Esophagus squamous epithelium (tissue), 4 donors: Measurements from ENCODE around the gene TSHB.

Experiments used
- POLR2A ChIP-seq, 4 donors: fragments of 450-650 bp; IDR thresholded peaks; one replicate each; pipeline ENCODE4 v1.6.1; 2017; ENCODE audit warnings: antibody characterized with exemption in 4 of 4, mild to moderate bottlenecking in 4 of 4, moderate library complexity in 3 of 4
- TF ChIP-seq, protein P1 (sequence below), 6 experiments: fragments of 450-650 bp in 4 of 6; fragments of 200-600 bp in 2 of 6; sonication (generic) in 2 of 6; IDR thresholded peaks; one replicate each; pipeline ENCODE4 v1.5.1; 2016 to 2019; ENCODE audit warnings: antibody characterized with exemption in 6 of 6, mild to moderate bottlenecking in 4 of 6, moderate library complexity in 4 of 6

DNA sequence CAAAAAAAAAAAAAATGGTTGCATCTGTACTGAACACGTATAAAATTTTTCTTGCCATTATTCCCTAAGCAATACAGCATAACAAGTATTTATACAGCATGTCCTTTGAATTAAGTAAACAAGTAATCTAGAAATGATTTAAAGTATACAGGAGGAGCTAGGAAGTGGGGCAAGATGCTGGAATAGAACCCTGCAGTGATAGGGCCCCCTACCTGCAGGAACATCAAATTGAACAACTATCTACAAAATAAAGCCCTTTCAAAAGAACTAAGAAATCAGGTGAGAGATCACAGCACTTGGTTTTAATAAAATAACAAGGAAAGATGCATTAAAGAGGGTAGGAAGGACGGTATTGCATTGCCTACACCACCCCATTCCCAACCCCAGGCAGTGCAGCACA is 10.9 kb downstream of the TSHB start:
- TF ChIP-seq POLR2A (IDR thresholded peaks at IDR 0.05): no peak
- TF ChIP-seq, protein P1, sequence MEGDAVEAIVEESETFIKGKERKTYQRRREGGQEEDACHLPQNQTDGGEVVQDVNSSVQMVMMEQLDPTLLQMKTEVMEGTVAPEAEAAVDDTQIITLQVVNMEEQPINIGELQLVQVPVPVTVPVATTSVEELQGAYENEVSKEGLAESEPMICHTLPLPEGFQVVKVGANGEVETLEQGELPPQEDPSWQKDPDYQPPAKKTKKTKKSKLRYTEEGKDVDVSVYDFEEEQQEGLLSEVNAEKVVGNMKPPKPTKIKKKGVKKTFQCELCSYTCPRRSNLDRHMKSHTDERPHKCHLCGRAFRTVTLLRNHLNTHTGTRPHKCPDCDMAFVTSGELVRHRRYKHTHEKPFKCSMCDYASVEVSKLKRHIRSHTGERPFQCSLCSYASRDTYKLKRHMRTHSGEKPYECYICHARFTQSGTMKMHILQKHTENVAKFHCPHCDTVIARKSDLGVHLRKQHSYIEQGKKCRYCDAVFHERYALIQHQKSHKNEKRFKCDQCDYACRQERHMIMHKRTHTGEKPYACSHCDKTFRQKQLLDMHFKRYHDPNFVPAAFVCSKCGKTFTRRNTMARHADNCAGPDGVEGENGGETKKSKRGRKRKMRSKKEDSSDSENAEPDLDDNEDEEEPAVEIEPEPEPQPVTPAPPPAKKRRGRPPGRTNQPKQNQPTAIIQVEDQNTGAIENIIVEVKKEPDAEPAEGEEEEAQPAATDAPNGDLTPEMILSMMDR (IDR thresholded peaks at IDR 0.05): peak in 1 of 6 experiments; percentile 15
